Endothelial cell of umbilical vein (primary cell): ENCODE data around the gene ASAP2. TPM values are rescaled to one million over a fixed set of nuclear protein-coding genes. Genes with fewer than 3 reads are reported as not detected.

ENCODE experiments used
- BruUV-seq: library from RNA; stranded (reverse); fragments of 400-500 nt; replicated peaks from 2 replicates; lab custom pipeline; 2021; lab: Mats Ljungman, UMichigan
- CTCF ChIA-PET: fragments of 300-600, 350-600 bp; sonication (Branson Sonifier 250); formaldehyde crosslinking; loops from one replicate; lab custom pipeline; 2021; ENCODE audit warnings: antibody characterized with exemption, inconsistent platforms; lab: Charles Lee
- POLR2A ChIA-PET: fragments of 300-600, 350-600 bp; sonication (Branson Sonifier 250); formaldehyde crosslinking; loops from one replicate; lab custom pipeline; 2021; ENCODE audit warnings: antibody characterized with exemption, inconsistent platforms; lab: Charles Lee
- DNase-seq: peaks from one replicate; pipeline ENCODE4 v3.0.0-alpha.2; 2011; ENCODE audit warnings: low read depth, low spot score
- FAIRE-seq: peaks from 2 replicates; lab custom pipeline; 2011; peaks lifted over from hg19 to GRCh38; lab: Jason Lieb, UNC
- H2AFZ ChIP-seq: 2 replicates; pipeline ENCODE4 v1.6.0; 2012; ENCODE audit warnings: low read depth, low read length, control low read depth, inconsistent platforms
- H3K27ac ChIP-seq: 2 replicates; pipeline ENCODE4 v1.5.1; 2011; ENCODE audit warnings: low read depth, mild to moderate bottlenecking, control low read depth, low read length, moderate library complexity; ENCODE audit not compliant: insufficient read depth
- H3K27me3 ChIP-seq, 2 experiments: 2 replicates each; pipeline versions ENCODE4 v1.6.0 to v1.6.1; 2011; ENCODE audit warnings: low read length in 2 of 2, mixed read lengths in 1 of 2; ENCODE audit not compliant: control insufficient read depth in 2 of 2, insufficient read depth in 2 of 2
- H3K36me3 ChIP-seq, 2 experiments: 2 replicates in 1 of 2; 3 replicates in 1 of 2; pipeline ENCODE4 v1.5.1; 2011; ENCODE audit warnings: low read length in 2 of 2, mild to moderate bottlenecking in 1 of 2, moderate library complexity in 1 of 2; ENCODE audit not compliant: control insufficient read depth in 2 of 2, insufficient read depth in 2 of 2; ENCODE audit errors: extremely low read depth in 1 of 2
- H3K4me1 ChIP-seq: 3 replicates; pipeline ENCODE4 v1.5.1; 2011; ENCODE audit warnings: mild to moderate bottlenecking, low read length; ENCODE audit not compliant: control insufficient read depth, insufficient read depth; ENCODE audit errors: extremely low read depth
- H3K4me2 ChIP-seq: 2 replicates; pipeline ENCODE4 v1.6.1; 2011; ENCODE audit warnings: low read length, control low read depth, mixed read lengths; ENCODE audit not compliant: insufficient read depth
- H3K4me3 ChIP-seq, 3 experiments: fragments of 200-600 bp in 1 of 3; sonication (generic), shearing (Covaris generic) in 1 of 3; replicated peaks in 1 of 3; 2 replicates each; pipeline ENCODE4 v1.5.1; 2011 to 2016; ENCODE audit warnings: control low read depth in 3 of 3, low read length in 3 of 3, mild to moderate bottlenecking in 2 of 3, inconsistent platforms in 1 of 3, low read depth in 1 of 3, moderate library complexity in 1 of 3; ENCODE audit not compliant: insufficient read depth in 1 of 3
- H3K79me2 ChIP-seq: 2 replicates; pipeline ENCODE4 v1.6.0; 2012; ENCODE audit warnings: low read length, inconsistent platforms; ENCODE audit not compliant: control insufficient read depth, insufficient read depth
- H3K9ac ChIP-seq: replicated peaks from 2 replicates; pipeline ENCODE3; 2011; ENCODE audit warnings: low read length, control low read depth; ENCODE audit not compliant: insufficient read depth; ENCODE audit errors: extremely low read depth
- H3K9me1 ChIP-seq: replicated peaks from 3 replicates; pipeline ENCODE4 v1.6.0; 2011; ENCODE audit warnings: mild to moderate bottlenecking, low read length; ENCODE audit not compliant: control insufficient read depth, insufficient read depth; ENCODE audit errors: extremely low read depth
- H3K9me3 ChIP-seq: replicated peaks from 2 replicates; pipeline ENCODE4 v1.5.1; 2012; ENCODE audit warnings: low read length, inconsistent platforms; ENCODE audit not compliant: control insufficient read depth, insufficient read depth
- H4K20me1 ChIP-seq: replicated peaks from 2 replicates; pipeline ENCODE3; 2011; ENCODE audit warnings: mild to moderate bottlenecking, low read length; ENCODE audit not compliant: control insufficient read depth, insufficient read depth; ENCODE audit errors: extremely low read depth
- EZH2 ChIP-seq: IDR thresholded peaks from 2 replicates; pipeline ENCODE4 v1.6.1; 2012; ENCODE audit warnings: borderline replicate concordance, low read depth, mild to moderate bottlenecking, moderate library complexity, low read length, inconsistent platforms; ENCODE audit not compliant: severe bottlenecking
- FOS ChIP-seq: IDR thresholded peaks from 2 replicates; pipeline ENCODE4 v1.6.1; 2011; ENCODE audit warnings: mild to moderate bottlenecking, low read length, moderate library complexity, borderline replicate concordance; ENCODE audit not compliant: insufficient read depth
- GATA2 ChIP-seq: IDR thresholded peaks from 2 replicates; pipeline ENCODE4 v1.7.0; 2011; ENCODE audit warnings: low read depth, mild to moderate bottlenecking, moderate library complexity, mixed read lengths, low read length; ENCODE audit not compliant: insufficient read length, insufficient read depth
- JUN ChIP-seq: IDR thresholded peaks from 2 replicates; pipeline ENCODE4 v1.6.1; 2011; ENCODE audit warnings: borderline replicate concordance, low read depth; ENCODE audit not compliant: insufficient read length, insufficient read depth
- MYC ChIP-seq: IDR thresholded peaks from one replicate; pipeline ENCODE4 v1.6.1; 2011; ENCODE audit warnings: mild to moderate bottlenecking, low read depth, low read length
- POLR2A ChIP-seq: IDR thresholded peaks from 2 replicates; pipeline ENCODE4 v1.6.1; 2012; ENCODE audit warnings: low read depth, mild to moderate bottlenecking, control low read depth, low read length
- POLR2AphosphoS5 ChIP-seq: IDR thresholded peaks from 2 replicates; pipeline ENCODE4 v1.6.1; 2012; ENCODE audit warnings: low read depth, mild to moderate bottlenecking, control low read depth, low read length, moderate library complexity; ENCODE audit not compliant: insufficient read depth
- dilution Hi-C: fragments of 300-500 bp; cut with MboI; formaldehyde crosslinking; loops from one replicate; pipeline ENCODE4 v1.15.0; 2019; ENCODE audit warnings: low sequenced_read_pairs; ENCODE audit not compliant: extremely low pct_ligation_motif_present
- intact Hi-C: fragments of 100-400 bp; cut with micrococcal nuclease; formaldehyde crosslinking; loops from one replicate; pipeline ENCODE4 v1.10.0; 2022
- polyA plus RNA-seq, 4 experiments: library from polyadenylated mRNA; depleted of rRNA in 3 of 4; stranded (reverse) in 3 of 4; unstranded in 1 of 4; fragments of >200 nt; gene quantifications; 2 replicates each; pipeline versions ENCODE4 v1.2.1 to v1.2.3, GENCODE V29; 2011 to 2012; ENCODE audit warnings: missing spikeins in 1 of 4
- total RNA-seq: library from RNA; stranded (reverse); gene quantifications from 2 replicates; pipeline ENCODE4 v1.2.3, GENCODE V29; 2021
- TF ChIP-seq, protein P1 (sequence below): IDR thresholded peaks from 2 replicates; pipeline ENCODE4 v1.6.1; 2011; ENCODE audit not compliant: insufficient read depth, insufficient read length
- TF ChIP-seq, protein P2 (sequence below), 2 donors: IDR thresholded peaks; 1 replicate in 1 of 2; 2 replicates in 1 of 2; pipeline ENCODE4 v1.5.1; 2011; ENCODE audit warnings: low read length in 2 of 2, mild to moderate bottlenecking in 2 of 2, moderate library complexity in 2 of 2, control low read depth in 1 of 2, inconsistent platforms in 1 of 2, low read depth in 1 of 2; ENCODE audit not compliant: insufficient read depth in 1 of 2; ENCODE audit errors: extremely low read depth in 1 of 2

ASAP2 gene
- total and polyA plus RNA-seq, 2 donors (not counting 3 experiments of a cell fraction or from before 2014, with no cell fraction given) = 31.1 to 79.2 TPM

DNA sequence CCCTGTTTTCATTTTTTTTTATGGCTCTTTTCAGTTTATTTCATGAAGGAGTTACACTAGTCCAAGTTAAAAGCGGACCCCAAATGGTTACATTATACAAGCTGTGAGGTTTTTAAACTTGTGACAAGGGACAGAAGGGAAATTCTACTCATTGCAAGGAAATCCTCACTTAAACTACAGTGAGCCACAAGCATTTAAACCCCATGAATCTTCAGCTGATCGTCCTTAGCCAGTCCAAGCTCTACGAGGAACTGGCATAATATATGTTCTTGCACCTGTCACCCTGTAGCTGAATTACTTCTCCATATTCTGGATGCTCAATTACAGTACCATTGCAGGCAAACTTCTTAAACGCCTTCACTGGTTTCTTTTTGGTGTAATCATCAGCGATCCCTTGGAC lies 64.5 kb downstream of the ASAP2 start:
- intact Hi-C loops (no loop called here), dilution Hi-C loops (no loop called here)
- H3K79me2 ChIP-seq = peaks cover 92% of the 10 kb centered on the region
- ChIA-PET POLR2A (no interaction called here), CTCF (no interaction called here)
- H3K9me3 ChIP-seq = no peaks in the 10 kb centered on the region
- no peak overlapping the region for H3K4me2 ChIP-seq
- H3K27me3 ChIP-seq = no peaks in the 10 kb centered on the region
- H2AFZ ChIP-seq = no peak overlapping the region
- TF ChIP-seq POLR2AphosphoS5 (no peak), MYC (no peak), EZH2 (no peak), FOS (no peak), POLR2A (no peak), JUN (no peak), GATA2 (no peak)
- TF ChIP-seq, protein P1, sequence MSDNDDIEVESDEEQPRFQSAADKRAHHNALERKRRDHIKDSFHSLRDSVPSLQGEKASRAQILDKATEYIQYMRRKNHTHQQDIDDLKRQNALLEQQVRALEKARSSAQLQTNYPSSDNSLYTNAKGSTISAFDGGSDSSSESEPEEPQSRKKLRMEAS = no peak
- TF ChIP-seq, protein P2, sequence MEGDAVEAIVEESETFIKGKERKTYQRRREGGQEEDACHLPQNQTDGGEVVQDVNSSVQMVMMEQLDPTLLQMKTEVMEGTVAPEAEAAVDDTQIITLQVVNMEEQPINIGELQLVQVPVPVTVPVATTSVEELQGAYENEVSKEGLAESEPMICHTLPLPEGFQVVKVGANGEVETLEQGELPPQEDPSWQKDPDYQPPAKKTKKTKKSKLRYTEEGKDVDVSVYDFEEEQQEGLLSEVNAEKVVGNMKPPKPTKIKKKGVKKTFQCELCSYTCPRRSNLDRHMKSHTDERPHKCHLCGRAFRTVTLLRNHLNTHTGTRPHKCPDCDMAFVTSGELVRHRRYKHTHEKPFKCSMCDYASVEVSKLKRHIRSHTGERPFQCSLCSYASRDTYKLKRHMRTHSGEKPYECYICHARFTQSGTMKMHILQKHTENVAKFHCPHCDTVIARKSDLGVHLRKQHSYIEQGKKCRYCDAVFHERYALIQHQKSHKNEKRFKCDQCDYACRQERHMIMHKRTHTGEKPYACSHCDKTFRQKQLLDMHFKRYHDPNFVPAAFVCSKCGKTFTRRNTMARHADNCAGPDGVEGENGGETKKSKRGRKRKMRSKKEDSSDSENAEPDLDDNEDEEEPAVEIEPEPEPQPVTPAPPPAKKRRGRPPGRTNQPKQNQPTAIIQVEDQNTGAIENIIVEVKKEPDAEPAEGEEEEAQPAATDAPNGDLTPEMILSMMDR (IDR thresholded peaks at IDR 0.05; ENCODE audit: extremely low read depth in 1 of 2, insufficient read depth in 1 of 2, low read depth in 1 of 2, low read length in 2 of 2) = no peak
- H3K9ac ChIP-seq = no peak overlapping the region
- no peaks in the 10 kb centered on the region for H4K20me1 ChIP-seq
- no peak for FAIRE-seq
- no TSS peak for BruUV-seq
- H3K36me3 ChIP-seq = no peaks in the 10 kb centered on the region
- no peak overlapping the region for H3K4me3 ChIP-seq
- no peaks in the 10 kb centered on the region for H3K9me1 ChIP-seq
- H3K4me1 ChIP-seq = peaks cover 23% of the 10 kb centered on the region
- DNase-seq = no peak
- H3K27ac ChIP-seq = no peak overlapping the region
